ENCODE data around the gene PATJ.

DNA sequence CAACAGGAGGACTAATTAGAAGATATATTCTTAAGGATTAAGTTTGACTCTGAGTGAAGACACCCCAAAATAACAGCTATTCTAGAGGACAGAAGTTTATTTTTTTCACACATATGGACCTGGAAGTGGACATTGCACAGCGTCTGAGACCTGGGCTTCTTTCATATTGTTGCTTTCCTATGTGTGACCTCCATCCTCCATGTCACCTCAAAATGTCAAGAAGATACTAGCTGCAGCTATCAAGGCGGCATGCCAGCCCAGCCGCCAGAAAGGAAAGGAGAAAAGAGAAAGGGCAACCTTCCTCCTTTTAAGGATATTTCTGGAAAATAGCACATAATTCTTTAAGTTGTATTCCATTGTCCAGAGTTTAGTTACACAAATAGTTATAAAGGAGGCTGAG lies 220.4 kb downstream of the PATJ start:
- TF ChIP-seq, protein P1, sequence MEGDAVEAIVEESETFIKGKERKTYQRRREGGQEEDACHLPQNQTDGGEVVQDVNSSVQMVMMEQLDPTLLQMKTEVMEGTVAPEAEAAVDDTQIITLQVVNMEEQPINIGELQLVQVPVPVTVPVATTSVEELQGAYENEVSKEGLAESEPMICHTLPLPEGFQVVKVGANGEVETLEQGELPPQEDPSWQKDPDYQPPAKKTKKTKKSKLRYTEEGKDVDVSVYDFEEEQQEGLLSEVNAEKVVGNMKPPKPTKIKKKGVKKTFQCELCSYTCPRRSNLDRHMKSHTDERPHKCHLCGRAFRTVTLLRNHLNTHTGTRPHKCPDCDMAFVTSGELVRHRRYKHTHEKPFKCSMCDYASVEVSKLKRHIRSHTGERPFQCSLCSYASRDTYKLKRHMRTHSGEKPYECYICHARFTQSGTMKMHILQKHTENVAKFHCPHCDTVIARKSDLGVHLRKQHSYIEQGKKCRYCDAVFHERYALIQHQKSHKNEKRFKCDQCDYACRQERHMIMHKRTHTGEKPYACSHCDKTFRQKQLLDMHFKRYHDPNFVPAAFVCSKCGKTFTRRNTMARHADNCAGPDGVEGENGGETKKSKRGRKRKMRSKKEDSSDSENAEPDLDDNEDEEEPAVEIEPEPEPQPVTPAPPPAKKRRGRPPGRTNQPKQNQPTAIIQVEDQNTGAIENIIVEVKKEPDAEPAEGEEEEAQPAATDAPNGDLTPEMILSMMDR (IDR thresholded peaks at IDR 0.05): no peak
- TF ChIP-seq POLR2A (IDR thresholded peaks at IDR 0.05): no peak
